SU-DHL-6 (cell line): ENCODE data around the gene SNN.

Experiments used
- H2AFZ ChIP-seq: fragments of 200-600 bp; sonication (generic); 2 replicates; pipeline ENCODE4 v1.6.1; 2014; ENCODE audit warnings: low read depth, mild to moderate bottlenecking, moderate library complexity, mixed read lengths, antibody characterized with exemption, low read length; ENCODE audit not compliant: severe bottlenecking
- H3F3A ChIP-seq: fragments of 200-600 bp; shearing (Covaris generic); 2 replicates; pipeline ENCODE4 v1.6.0; 2016; ENCODE audit warnings: antibody characterized with exemption, mild to moderate bottlenecking; ENCODE audit not compliant: insufficient read depth
- H3K27ac ChIP-seq: fragments of 200-600 bp; sonication (generic); 2 replicates; pipeline ENCODE4 v1.5.1; 2016; ENCODE audit warnings: low read depth, mild to moderate bottlenecking, low read length, moderate library complexity, mixed read lengths
- H3K27me3 ChIP-seq: fragments of 200-600 bp; sonication (generic), shearing (Covaris generic); 2 replicates; pipeline ENCODE4 v1.6.0; 2014; ENCODE audit warnings: mild to moderate bottlenecking, low read length
- H3K36me3 ChIP-seq: fragments of 200-600 bp; sonication (generic); 2 replicates; pipeline ENCODE4 v1.6.1; 2014; ENCODE audit warnings: mild to moderate bottlenecking, low read length, mixed read lengths
- H3K4me2 ChIP-seq: fragments of 300-600, 200-600 bp; shearing (Covaris generic), sonication (generic); 2 replicates; pipeline ENCODE4 v1.6.0; 2014; ENCODE audit warnings: low read length, low read depth, mild to moderate bottlenecking; ENCODE audit not compliant: poor library complexity, severe bottlenecking
- H3K4me3 ChIP-seq: fragments of 200-600 bp; sonication (generic); 2 replicates; pipeline ENCODE4 v1.5.1; 2014; ENCODE audit warnings: antibody characterized with exemption, low read length, mild to moderate bottlenecking, mixed read lengths; ENCODE audit not compliant: insufficient read depth, poor library complexity, severe bottlenecking
- H3K79me2 ChIP-seq: fragments of 200-600 bp; sonication (generic); 2 replicates; pipeline ENCODE4 v1.6.1; 2014; ENCODE audit warnings: mild to moderate bottlenecking, low read length, moderate library complexity; ENCODE audit not compliant: insufficient read depth
- H3K9ac ChIP-seq: fragments of 200-600 bp; sonication (generic); 2 replicates; pipeline ENCODE4 v1.7.0; 2014; ENCODE audit warnings: mild to moderate bottlenecking, low read length
- H3K9me2 ChIP-seq: fragments of 200-600 bp; sonication (generic); replicated peaks from 2 replicates; pipeline ENCODE4 v1.6.1; 2014; ENCODE audit warnings: low read length; ENCODE audit not compliant: insufficient read depth
- H3K9me3 ChIP-seq: fragments of 200-600 bp; sonication (generic); 2 replicates; pipeline ENCODE4 v1.6.1; 2014; ENCODE audit warnings: low read length, mixed read lengths; ENCODE audit not compliant: insufficient read depth
- H4K20me1 ChIP-seq: fragments of 200-600 bp; sonication (generic); 2 replicates; pipeline ENCODE4 v1.6.1; 2014; ENCODE audit warnings: low read depth, mild to moderate bottlenecking, antibody characterized with exemption, low read length, moderate library complexity, mixed read lengths
- CTCF ChIP-seq: fragments of 200-600 bp; sonication (generic); IDR thresholded peaks from one replicate; pipeline ENCODE4 v1.5.1; 2017; ENCODE audit warnings: antibody characterized with exemption, mild to moderate bottlenecking, low read length, moderate library complexity; ENCODE audit not compliant: insufficient read depth, poor library complexity, severe bottlenecking
- EZH2phosphoT487 ChIP-seq: fragments of 200-600 bp; sonication (generic), shearing (Covaris generic); conservative IDR thresholded peaks from 2 replicates; pipeline ENCODE4 v1.6.1; 2018; ENCODE audit warnings: mild to moderate bottlenecking, antibody characterized with exemption, low read length, moderate library complexity, mixed read lengths

Gene SNN

DNA sequence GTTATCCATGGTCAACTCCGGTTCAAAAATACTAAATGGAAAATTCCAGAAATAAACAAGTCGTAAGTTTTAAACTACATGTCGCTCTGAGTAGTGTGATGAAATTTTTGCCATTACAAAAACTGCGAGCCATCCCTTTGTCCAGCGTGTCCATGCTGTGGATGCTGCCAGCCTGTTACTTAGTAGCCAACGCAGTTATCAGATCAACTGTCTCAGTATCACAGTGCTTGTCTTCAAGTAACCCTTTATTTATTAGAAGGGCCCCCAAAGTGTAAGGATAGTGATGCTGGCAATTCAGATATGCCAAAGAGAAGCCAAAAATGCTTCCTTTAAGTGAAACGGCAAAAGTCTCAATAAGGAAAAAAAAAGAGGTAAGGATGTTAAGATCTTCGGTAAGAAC, 23.9 kb downstream of the SNN start:
- Histone ChIP-seq H3K36me3 (peaks cover 23% of the 10 kb centered on the region; the same call in 1 of the 2 replicates), H3F3A (peaks cover 41% of the 10 kb centered on the region), H3K9me3 (no peaks in the 10 kb centered on the region), H3K9me2 (no peaks in the 10 kb centered on the region), H2AFZ (no peak overlapping the region), H3K4me2 (no peak overlapping the region), H3K9ac (no peak overlapping the region), H3K27ac (no peak overlapping the region), H3K27me3 (no peaks in the 10 kb centered on the region), H4K20me1 (no peaks in the 10 kb centered on the region), H3K4me3 (no peak overlapping the region), H3K79me2 (no peaks in the 10 kb centered on the region)
- TF ChIP-seq CTCF (no peak), EZH2phosphoT487 (no peak)

GRCh38 chr16:11692651-11693050, 24.4 kb downstream of the SNN start:
- TF ChIP-seq EZH2phosphoT487, result no peak
- no peak for TF ChIP-seq CTCF
- Histone ChIP-seq H3F3A (peaks cover 37% of the 10 kb centered on the region), H3K9ac (no peak overlapping the region), H3K4me3 (no peak overlapping the region), H3K4me2 (no peak overlapping the region), H2AFZ (no peak overlapping the region), H3K36me3 (peaks cover 18% of the 10 kb centered on the region; the same call in 1 of the 2 replicates), H3K27ac (no peak overlapping the region), H4K20me1 (no peaks in the 10 kb centered on the region), H3K9me3 (no peaks in the 10 kb centered on the region), H3K79me2 (no peaks in the 10 kb centered on the region), H3K27me3 (no peaks in the 10 kb centered on the region), H3K9me2 (no peaks in the 10 kb centered on the region)

GRCh38 chr16:11696266-11697012, 28.2 kb downstream of the SNN start:
- Histone ChIP-seq H3K36me3 (peaks cover 28% of the 10 kb centered on the region; the same call in 1 of the 2 replicates), H3K27me3 (no peaks in the 10 kb centered on the region), H3K27ac (no peak overlapping the region), H3K4me3 (no peak overlapping the region), H3K9ac (no peak overlapping the region), H3K79me2 (peaks cover 9% of the 10 kb centered on the region; the same call in 1 of the 2 replicates), H4K20me1 (no peaks in the 10 kb centered on the region), H3K9me3 (no peaks in the 10 kb centered on the region), H3F3A (peaks cover 6% of the 10 kb centered on the region; the same call in 1 of the 2 replicates), H2AFZ (no peak overlapping the region), H3K9me2 (no peaks in the 10 kb centered on the region), H3K4me2 (no peak overlapping the region)
- TF ChIP-seq CTCF, result no peak
